A549 (cell line): ENCODE results near the gene KNOP1. TPM values are rescaled to one million over a fixed set of nuclear protein-coding genes. Genes with fewer than 3 reads are reported as not detected.

Experiments
- ATAC-seq, 2 experiments: fragments of 200-7000 bp in 1 of 2; fragments of >200 bp in 1 of 2; cut with Nextera tagmentation in 1 of 2; cut with Tn5 transposase in 1 of 2; 3 replicates each; pipeline versions ENCODE4 v1.8.0 to v1.9.1; 2018 to 2020; ENCODE audit warnings: mild to moderate bottlenecking in 1 of 2, moderate library complexity in 1 of 2
- CTCF ChIA-PET: fragments of 300-600 bp; sonication (Branson Sonifier 250); formaldehyde crosslinking; extraction: SDS; loops from one replicate; lab custom pipeline; 2021; ENCODE audit warnings: antibody characterized with exemption, inconsistent platforms; lab: Yijun Ruan, JAX
- POLR2A ChIA-PET: fragments of 350-600 bp; formaldehyde crosslinking; extraction: SDS; loops from one replicate; lab custom pipeline; 2021; ENCODE audit warnings: antibody characterized with exemption, inconsistent platforms; lab: Yijun Ruan, JAX
- DNase-seq, 2 experiments: peaks; one replicate each; pipeline versions ENCODE4 v3.0.0 to v3.0.0-alpha.2; 2011 to 2016; ENCODE audit warnings: low read depth in 1 of 2, low spot score in 1 of 2
- FAIRE-seq: peaks from 2 replicates; lab custom pipeline; 2011; peaks lifted over from hg19 to GRCh38; lab: Jason Lieb, UNC
- H3K27ac ChIP-seq, 2 experiments: fragments of >200 bp; sonication (Bioruptor Twin); formaldehyde crosslinking; 3 replicates each; pipeline ENCODE4 v1.5.1; 2016 to 2017
- H3K4me1 ChIP-seq: fragments of >200 bp; sonication (Bioruptor Twin); formaldehyde crosslinking; 3 replicates; pipeline ENCODE4 v1.6.1; 2016
- H3K4me2 ChIP-seq: fragments of >200 bp; sonication (Bioruptor Twin); formaldehyde crosslinking; 3 replicates; pipeline ENCODE4 v1.6.1; 2016
- H3K4me3 ChIP-seq: fragments of >200 bp; sonication (Bioruptor Twin); formaldehyde crosslinking; 3 replicates; pipeline ENCODE4 v1.5.1; 2016
- H3K9me3 ChIP-seq: fragments of >200 bp; sonication (Bioruptor Twin); formaldehyde crosslinking; 3 replicates; pipeline ENCODE4 v1.6.1; 2016
- CBX2 ChIP-seq: fragments of 200-600 bp; sonication (generic); IDR thresholded peaks from 2 replicates; pipeline ENCODE4 v1.6.1; 2016; ENCODE audit warnings: low read depth, mild to moderate bottlenecking, borderline replicate concordance
- CHD4 ChIP-seq: fragments of 200-600 bp; sonication (generic); IDR thresholded peaks from 2 replicates; pipeline ENCODE4 v1.6.1; 2016; ENCODE audit warnings: antibody characterized with exemption, mild to moderate bottlenecking, borderline replicate concordance
- EHMT2 ChIP-seq: fragments of 200-600 bp; sonication (generic); IDR thresholded peaks from 2 replicates; pipeline ENCODE4 v1.6.1; 2016; ENCODE audit warnings: antibody characterized with exemption, low read depth, mild to moderate bottlenecking, moderate library complexity
- EP300 ChIP-seq, 2 experiments: fragments of >200 bp; sonication (Bioruptor Twin); formaldehyde crosslinking; IDR thresholded peaks; 2 replicates in 1 of 2; 3 replicates in 1 of 2; pipeline ENCODE4 v1.6.1; 2016 to 2017
- ESRRA ChIP-seq: fragments of 150-350 bp; IDR thresholded peaks from 2 replicates; pipeline ENCODE4 v1.6.1; 2014; ENCODE audit warnings: mild to moderate bottlenecking, low read length, borderline replicate concordance
- FOSB ChIP-seq: fragments of 250-450 bp; sonication (Bioruptor Pico); IDR thresholded peaks from 2 replicates; pipeline ENCODE4 v1.5.0; 2020; ENCODE audit warnings: mild to moderate bottlenecking, moderate library complexity
- FOXS1 ChIP-seq: fragments of 250-450 bp; sonication (Bioruptor Pico); IDR thresholded peaks from 2 replicates; pipeline ENCODE4 v1.5.0; 2020; ENCODE audit warnings: mild to moderate bottlenecking, moderate library complexity
- HDAC2 ChIP-seq: fragments of 200-600 bp; sonication (generic); IDR thresholded peaks from 2 replicates; pipeline ENCODE4 v1.6.1; 2016
- HEYL ChIP-seq: fragments of 250-450 bp; sonication (Bioruptor Pico); IDR thresholded peaks from 2 replicates; pipeline ENCODE4 v1.8.0; 2021; ENCODE audit warnings: mild to moderate bottlenecking, moderate library complexity
- HOXA7 ChIP-seq: fragments of 250-450 bp; sonication (Bioruptor Pico); IDR thresholded peaks from 2 replicates; pipeline ENCODE4 v1.5.0; 2020; ENCODE audit warnings: mild to moderate bottlenecking, moderate library complexity
- JUNB ChIP-seq: fragments of >200 bp; sonication (Bioruptor Twin); formaldehyde crosslinking; IDR thresholded peaks from 2 replicates; pipeline ENCODE4 v1.6.1; 2016
- MAFK ChIP-seq: fragments of 450-650 bp; IDR thresholded peaks from 2 replicates; pipeline ENCODE4 v1.6.1; 2014; ENCODE audit not compliant: partially characterized antibody
- MAZ ChIP-seq: fragments of 150-350 bp; IDR thresholded peaks from 2 replicates; pipeline ENCODE4 v1.6.1; 2014; ENCODE audit warnings: antibody characterized with exemption, low read depth, low read length, borderline replicate concordance
- MYC ChIP-seq: IDR thresholded peaks from 2 replicates; pipeline ENCODE4 v1.6.1; 2012; ENCODE audit warnings: mild to moderate bottlenecking, inconsistent platforms, low read length, improper control_type of control experiment, borderline replicate concordance
- NFE2L2 ChIP-seq: fragments of 150-350 bp; conservative IDR thresholded peaks from 2 replicates; pipeline ENCODE4 v1.6.1; 2014; ENCODE audit warnings: low read length
- POLR2AphosphoS2 ChIP-seq: conservative IDR thresholded peaks from 2 replicates; pipeline ENCODE4 v1.6.1; 2012; ENCODE audit warnings: low read length, improper control_type of control experiment, inconsistent platforms
- RAD21 ChIP-seq, 2 experiments: fragments of >200 bp in 1 of 2; sonication (Bioruptor Twin) in 1 of 2; formaldehyde crosslinking in 1 of 2; IDR thresholded peaks in 1 of 2; conservative IDR thresholded peaks in 1 of 2; 2 replicates in 1 of 2; 3 replicates in 1 of 2; pipeline ENCODE4 v1.6.1; 2012 to 2018; ENCODE audit warnings: inconsistent platforms in 1 of 2
- RARB ChIP-seq: fragments of 250-450 bp; sonication (Bioruptor Pico); IDR thresholded peaks from 2 replicates; pipeline ENCODE4 v1.8.0; 2021; ENCODE audit warnings: mild to moderate bottlenecking, moderate library complexity
- RCOR1 ChIP-seq: fragments of 150-350 bp; IDR thresholded peaks from 2 replicates; pipeline ENCODE4 v1.6.1; 2014; ENCODE audit warnings: antibody characterized with exemption, low read length, low read depth
- SMC3 ChIP-seq: fragments of >200 bp; sonication (Bioruptor Twin); formaldehyde crosslinking; IDR thresholded peaks from 3 replicates; pipeline ENCODE4 v1.6.1; 2018; ENCODE audit warnings: inconsistent platforms
- TFCP2L1 ChIP-seq: fragments of 250-450 bp; sonication (Bioruptor Pico); IDR thresholded peaks from 2 replicates; pipeline ENCODE4 v1.5.0; 2021; ENCODE audit warnings: mild to moderate bottlenecking
- TP53 ChIP-seq: fragments of 250-450 bp; sonication (Bioruptor Pico); IDR thresholded peaks from 2 replicates; pipeline ENCODE4 v1.5.0; 2021; ENCODE audit warnings: mild to moderate bottlenecking, moderate library complexity
- ZC3H11A ChIP-seq: fragments of 450-650 bp; IDR thresholded peaks from 2 replicates; pipeline ENCODE4 v1.6.1; 2014; ENCODE audit warnings: antibody characterized with exemption, mild to moderate bottlenecking
- ZNF302 ChIP-seq: fragments of 250-450 bp; sonication (Bioruptor Pico); IDR thresholded peaks from 2 replicates; pipeline ENCODE4 v1.9.0; 2021; ENCODE audit warnings: inconsistent platforms, mild to moderate bottlenecking, moderate library complexity
- WGBS: methylation state at CpG from one replicate; pipeline ENCODE4 v1.1.6; 2017; ENCODE audit errors: missing lambda C conversion rate; 5-methylcytosine and 5-hydroxymethylcytosine counted together
- polyA plus RNA-seq, 4 experiments: library from polyadenylated mRNA; depleted of rRNA in 3 of 4; stranded (reverse); fragments of >200 nt; fragmentation: RNase III in 1 of 4; extraction: RNeasy Plus Mini Kit Qiagen cat#74134 plus additional on column Dnase treatment in 1 of 4; gene quantifications; 2 replicates in 3 of 4; 3 replicates in 1 of 4; pipeline ENCODE4 v1.2.3, GENCODE V29; 2011 to 2017
- TF ChIP-seq, protein P1 (sequence below): fragments of >200 bp; sonication (Bioruptor Twin); formaldehyde crosslinking; IDR thresholded peaks from 3 replicates; pipeline ENCODE4 v1.5.1; 2016
- TF ChIP-seq, protein P2 (sequence below): IDR thresholded peaks from 2 replicates; pipeline ENCODE4 v1.6.1; 2012
- TF ChIP-seq, protein P3 (sequence below): fragments of >200 bp; sonication (Bioruptor Twin); formaldehyde crosslinking; IDR thresholded peaks from 3 replicates; pipeline ENCODE4 v1.6.1; 2016
- TF ChIP-seq, protein P4 (sequence below): fragments of 450-650 bp; IDR thresholded peaks from 2 replicates; pipeline ENCODE4 v1.6.1; 2014; ENCODE audit warnings: antibody characterized with exemption

Gene KNOP1
- polyA plus RNA-seq, 2 of the 4 experiments (the other 2 are of a cell fraction) = 38.2 to 44.8 TPM

DNA sequence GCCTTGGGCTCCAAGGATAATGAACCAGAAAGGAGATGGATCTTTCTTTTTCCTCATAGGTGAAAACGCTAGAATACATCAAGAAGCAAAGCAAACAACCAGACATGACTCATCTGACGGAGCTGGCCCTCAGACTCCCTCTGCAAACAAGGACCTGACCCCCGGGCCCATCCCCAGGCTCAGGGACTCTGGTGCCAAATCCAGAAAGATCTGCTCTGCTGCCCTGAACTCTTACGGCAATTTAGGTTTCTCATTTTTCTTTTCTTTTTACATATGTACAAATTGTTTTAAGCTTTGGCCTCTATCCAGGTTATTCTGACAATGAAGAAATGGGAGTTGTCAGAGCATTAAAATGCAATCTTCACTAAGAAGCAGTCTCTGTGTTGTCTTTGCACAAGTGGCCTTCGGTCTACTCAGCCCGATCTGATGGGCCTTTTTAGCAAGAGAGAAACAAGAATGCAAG is 17.7 kb downstream of the KNOP1 start (continued):
- TF ChIP-seq, protein P1, sequence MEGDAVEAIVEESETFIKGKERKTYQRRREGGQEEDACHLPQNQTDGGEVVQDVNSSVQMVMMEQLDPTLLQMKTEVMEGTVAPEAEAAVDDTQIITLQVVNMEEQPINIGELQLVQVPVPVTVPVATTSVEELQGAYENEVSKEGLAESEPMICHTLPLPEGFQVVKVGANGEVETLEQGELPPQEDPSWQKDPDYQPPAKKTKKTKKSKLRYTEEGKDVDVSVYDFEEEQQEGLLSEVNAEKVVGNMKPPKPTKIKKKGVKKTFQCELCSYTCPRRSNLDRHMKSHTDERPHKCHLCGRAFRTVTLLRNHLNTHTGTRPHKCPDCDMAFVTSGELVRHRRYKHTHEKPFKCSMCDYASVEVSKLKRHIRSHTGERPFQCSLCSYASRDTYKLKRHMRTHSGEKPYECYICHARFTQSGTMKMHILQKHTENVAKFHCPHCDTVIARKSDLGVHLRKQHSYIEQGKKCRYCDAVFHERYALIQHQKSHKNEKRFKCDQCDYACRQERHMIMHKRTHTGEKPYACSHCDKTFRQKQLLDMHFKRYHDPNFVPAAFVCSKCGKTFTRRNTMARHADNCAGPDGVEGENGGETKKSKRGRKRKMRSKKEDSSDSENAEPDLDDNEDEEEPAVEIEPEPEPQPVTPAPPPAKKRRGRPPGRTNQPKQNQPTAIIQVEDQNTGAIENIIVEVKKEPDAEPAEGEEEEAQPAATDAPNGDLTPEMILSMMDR = no peak
- TF ChIP-seq ZNF302 (no peak), MAZ (no peak), ESRRA (no peak), HEYL (no peak), EHMT2 (no peak), POLR2AphosphoS2 (no peak), ZC3H11A (no peak), EP300 (IDR thresholded peaks at IDR 0.05) (no peak)

DNA sequence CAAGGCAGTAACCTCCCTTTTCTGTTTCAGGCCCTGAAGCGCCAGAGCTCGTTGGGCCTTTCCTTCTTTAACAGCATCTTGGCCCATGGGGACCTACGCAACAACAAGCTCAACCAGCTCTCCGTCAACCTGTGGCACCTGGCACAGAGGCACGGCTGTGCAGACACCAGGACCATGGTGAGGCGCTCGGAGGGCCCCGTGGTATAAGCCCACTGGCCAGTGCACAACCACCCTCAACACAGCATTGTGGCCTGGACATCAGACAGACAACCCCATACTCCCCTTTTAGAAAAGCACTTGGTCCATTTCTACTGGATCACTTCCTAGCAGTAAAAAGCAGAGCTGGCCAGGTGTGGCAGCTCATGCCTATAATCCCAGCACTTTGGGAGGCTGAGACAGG is 18.6 kb downstream of the KNOP1 start:
- TF ChIP-seq TFCP2L1 (CRISPR knock-in tag) = no peak
- TF ChIP-seq POLR2AphosphoS2 = no peak
- no peak for TF ChIP-seq MYC
- TF ChIP-seq FOSB = no peak
- TF ChIP-seq SMC3 = no peak
- no peak for TF ChIP-seq CHD4
- no peak for TF ChIP-seq HDAC2
- TF ChIP-seq RARB (CRISPR knock-in tag) = no peak
- TF ChIP-seq, protein P2, sequence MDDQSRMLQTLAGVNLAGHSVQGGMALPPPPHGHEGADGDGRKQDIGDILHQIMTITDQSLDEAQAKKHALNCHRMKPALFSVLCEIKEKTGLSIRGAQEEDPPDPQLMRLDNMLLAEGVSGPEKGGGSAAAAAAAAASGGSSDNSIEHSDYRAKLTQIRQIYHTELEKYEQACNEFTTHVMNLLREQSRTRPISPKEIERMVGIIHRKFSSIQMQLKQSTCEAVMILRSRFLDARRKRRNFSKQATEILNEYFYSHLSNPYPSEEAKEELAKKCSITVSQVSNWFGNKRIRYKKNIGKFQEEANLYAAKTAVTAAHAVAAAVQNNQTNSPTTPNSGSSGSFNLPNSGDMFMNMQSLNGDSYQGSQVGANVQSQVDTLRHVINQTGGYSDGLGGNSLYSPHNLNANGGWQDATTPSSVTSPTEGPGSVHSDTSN = no peak
- TF ChIP-seq MAFK = no peak
- TF ChIP-seq HEYL = no peak
- peaks cover 58% of the 10 kb centered on the region for H3K4me1 ChIP-seq
- peak overlapping the region; percentile 55 to 63; a peak in 5 of 6 replicates for H3K27ac ChIP-seq
- CTCF ChIA-PET = interaction anchor here (0.9 to 2.9 kb wide), 5 partner anchors 8 to 186 kb away, joined by 3 to 22 read pairs (median 4); partner anchors contain the start of genes GPRC5B, IQCK and KNOP1
- no peak for DNase-seq
- FAIRE-seq = no peak
- ATAC-seq = no peak
- WGBS = 95% methylated on average over 7 of the region's 8 CpGs
- no peak overlapping the region for H3K4me3 ChIP-seq
- POLR2A ChIA-PET = interaction anchor here (1.1 to 1.7 kb wide), 2 partner anchors 13 to 19 kb away, joined by 3 to 5 read pairs; partner anchors contain the start of genes IQCK and KNOP1
- H3K9me3 ChIP-seq = no peaks in the 10 kb centered on the region
- H3K4me2 ChIP-seq = peak overlapping the region; percentile 78

DNA sequence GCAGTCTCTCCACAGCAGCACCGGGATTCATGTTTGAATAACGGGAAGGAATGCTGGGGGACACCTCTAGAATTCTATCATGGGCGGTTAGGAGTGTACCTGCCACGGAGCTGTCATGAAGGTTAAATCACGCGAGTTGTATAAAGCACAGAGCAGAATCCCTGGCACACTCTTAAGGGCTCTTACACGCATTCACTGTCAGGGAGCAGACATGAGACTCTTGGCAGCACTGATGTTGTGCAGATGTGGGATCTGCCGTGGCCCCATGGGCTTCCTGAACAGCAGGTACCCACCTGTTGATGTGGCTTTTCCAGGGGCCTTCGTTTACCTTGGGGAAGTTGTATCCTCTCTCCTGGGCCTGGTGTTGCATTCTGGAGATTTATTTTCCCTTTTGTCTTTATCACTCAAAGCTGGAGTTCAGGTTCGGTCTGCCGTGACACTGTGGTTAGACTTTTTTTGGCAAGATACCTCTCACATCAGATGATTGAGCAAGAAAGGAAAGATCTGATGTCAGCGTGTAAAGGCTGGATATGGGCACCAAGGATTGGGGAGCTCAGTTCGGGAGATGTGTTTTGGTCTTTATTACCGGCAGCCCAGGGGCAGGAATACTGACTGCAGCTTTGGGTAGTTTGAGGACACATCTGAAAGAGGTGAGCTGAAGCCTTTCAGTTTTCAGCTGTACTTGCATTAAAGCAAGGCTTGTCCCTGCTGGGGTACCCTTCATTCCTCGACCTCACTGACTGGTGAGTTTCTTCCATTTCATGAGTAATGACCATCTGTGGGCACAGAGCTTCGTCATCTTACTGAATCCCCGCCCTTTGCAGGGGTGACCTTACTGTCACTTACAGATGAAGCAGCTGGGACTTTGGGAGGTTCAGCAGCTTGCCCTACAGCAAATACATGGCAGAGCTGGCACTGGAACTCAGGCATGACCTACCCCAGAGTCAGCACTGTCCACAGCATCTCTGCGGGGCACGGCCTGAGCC is 19.3 kb downstream of the KNOP1 start:
- DNase-seq (no peak), ATAC-seq (no peak), FAIRE-seq (no peak)
- Histone ChIP-seq H3K4me2 (no peak overlapping the region; the same call in 2 of the 3 replicates), H3K4me1 (peaks cover 54% of the 10 kb centered on the region), H3K9me3 (no peaks in the 10 kb centered on the region), H3K27ac (peak overlapping the region in 1 of 2 experiments; percentile 63; a peak in 3 of 6 replicates), H3K4me3 (no peak overlapping the region)
- 92% methylated on average over 19 of the region's 19 CpGs for WGBS
- ChIA-PET CTCF (interaction anchor here (0.9 to 2.9 kb wide), 4 partner anchors 12 to 187 kb away, joined by 3 to 22 read pairs (median 6); partner anchors contain the start of genes GPRC5B, IQCK and KNOP1), POLR2A (interaction anchor here (1.1 kb wide), 1 partner anchor 13 kb away, joined by 3 read pairs; no protein-coding TSS in a partner anchor)
- TF ChIP-seq CBX2 (no peak), RCOR1 (no peak), NFE2L2 (no peak), CHD4 (no peak), TP53 (CRISPR knock-in tag) (no peak), FOXS1 (CRISPR knock-in tag) (no peak), HOXA7 (no peak), JUNB (no peak), HEYL (no peak), RAD21 (conservative IDR thresholded peaks at IDR 0.05 in 1 of 2, IDR thresholded peaks at IDR 0.05 in 1 of 2) (no peak)
- TF ChIP-seq, protein P3, sequence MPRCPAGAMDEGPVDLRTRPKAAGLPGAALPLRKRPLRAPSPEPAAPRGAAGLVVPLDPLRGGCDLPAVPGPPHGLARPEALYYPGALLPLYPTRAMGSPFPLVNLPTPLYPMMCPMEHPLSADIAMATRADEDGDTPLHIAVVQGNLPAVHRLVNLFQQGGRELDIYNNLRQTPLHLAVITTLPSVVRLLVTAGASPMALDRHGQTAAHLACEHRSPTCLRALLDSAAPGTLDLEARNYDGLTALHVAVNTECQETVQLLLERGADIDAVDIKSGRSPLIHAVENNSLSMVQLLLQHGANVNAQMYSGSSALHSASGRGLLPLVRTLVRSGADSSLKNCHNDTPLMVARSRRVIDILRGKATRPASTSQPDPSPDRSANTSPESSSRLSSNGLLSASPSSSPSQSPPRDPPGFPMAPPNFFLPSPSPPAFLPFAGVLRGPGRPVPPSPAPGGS = no peak
- TF ChIP-seq, protein P2 = no peak
- TF ChIP-seq, protein P4, sequence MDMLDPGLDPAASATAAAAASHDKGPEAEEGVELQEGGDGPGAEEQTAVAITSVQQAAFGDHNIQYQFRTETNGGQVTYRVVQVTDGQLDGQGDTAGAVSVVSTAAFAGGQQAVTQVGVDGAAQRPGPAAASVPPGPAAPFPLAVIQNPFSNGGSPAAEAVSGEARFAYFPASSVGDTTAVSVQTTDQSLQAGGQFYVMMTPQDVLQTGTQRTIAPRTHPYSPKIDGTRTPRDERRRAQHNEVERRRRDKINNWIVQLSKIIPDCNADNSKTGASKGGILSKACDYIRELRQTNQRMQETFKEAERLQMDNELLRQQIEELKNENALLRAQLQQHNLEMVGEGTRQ = no peak
